ENCODE measurements around the gene CISD1. TPM values are rescaled to one million over a fixed set of nuclear protein-coding genes. Genes with fewer than 3 reads are reported as not detected.

CISD1 gene
- total and polyA plus RNA-seq, 2 of the 4 experiments (the other 2 are of a cell fraction) = 28.2 to 34.6 TPM

GRCh38 chr10:58253184-58253583 is 15.8 kb upstream of the CISD1 start:
- Histone ChIP-seq H2BK15ac (ENCODE audit: low read depth, low read length) (no peak overlapping the region), H4K8ac (ENCODE audit: low read depth in 2 of 2, low read length in 2 of 2) (no peak overlapping the region), H2AK9ac (replicated peaks; ENCODE audit: low read depth, low read length, poor library complexity) (no peak overlapping the region), H4K5ac (ENCODE audit: low read depth, low read length) (no peak overlapping the region), H2BK20ac (ENCODE audit: low read depth, low read length) (no peak overlapping the region), H3K23ac (ENCODE audit: low read depth, low read length) (no peak overlapping the region), H4K20me1 (ENCODE audit: insufficient read depth, low read length) (no peaks in the 10 kb centered on the region), H3K4me1 (ENCODE audit: control insufficient read depth, insufficient read depth, low read length) (no peaks in the 10 kb centered on the region), H3K9me3 (ENCODE audit: control insufficient read depth, insufficient read depth, low read length) (no peaks in the 10 kb centered on the region), H2AFZ (replicated peaks; ENCODE audit: low read length, poor library complexity) (no peak overlapping the region), H3K36me3 (ENCODE audit: control insufficient read depth, insufficient read depth, low read length) (peaks cover 2% of the 10 kb centered on the region; the same call in 1 of the 2 replicates), H3K4me2 (ENCODE audit: low read depth, low read length) (no peak overlapping the region), H4K91ac (ENCODE audit: insufficient read depth, low read depth, low read length) (no peak overlapping the region), H3K18ac (ENCODE audit: low read depth, low read length) (no peak overlapping the region), H3K27me3 (ENCODE audit: control insufficient read depth, insufficient read depth, low read length) (no peaks in the 10 kb centered on the region), H3K4me3 (ENCODE audit: insufficient read depth, low read depth, low read length) (no peak overlapping the region), H3K9ac (ENCODE audit: low read depth, low read length) (no peak overlapping the region), H3K4ac (ENCODE audit: low read depth, low read length) (no peak overlapping the region), H3K56ac (ENCODE audit: extremely low read depth, insufficient read depth, low read length) (no peak overlapping the region), H2BK120ac (ENCODE audit: low read depth, low read length) (no peak overlapping the region), H2AK5ac (ENCODE audit: low read depth, low read length) (no peak overlapping the region), H3K79me1 (ENCODE audit: low read depth in 1 of 2, low read length in 2 of 2) (peaks cover 8 to 19% of the 10 kb centered on the region in 2 experiments), H3K9me1 (ENCODE audit: insufficient read depth, low read length) (no peaks in the 10 kb centered on the region), H3K14ac (replicated peaks; ENCODE audit: low read depth, low read length) (no peak overlapping the region), H2BK5ac (ENCODE audit: low read depth, low read length, poor library complexity, severe bottlenecking) (no peak overlapping the region), H3K27ac (ENCODE audit: insufficient read depth, low read length) (no peak overlapping the region)
- no peak for DNase-seq
- POLR2A ChIA-PET (ENCODE audit: unreplicated experiment) = no interaction called here
- in situ Hi-C loops (cut with MboI; ENCODE audit: low sequenced_read_pairs) (no loop called here), intact Hi-C loops (cut with micrococcal nuclease) (no loop called here), dilution Hi-C loops (cut with HindIII; ENCODE audit: low sequenced_read_pairs, unreplicated experiment) (no loop called here)
- no TSS peak for BruUV-seq (replicated peaks)
- WGBS, 2 experiments (ENCODE audit: extremely low coverage in 2 of 2, insufficient read length in 1 of 2) = no CpG with 5 or more reads among the region's 4 CpGs
- CTCF ChIA-PET = interaction anchor here (0.6 kb wide), 2 partner anchors 8 to 12 kb away, joined by 3 to 4 read pairs; no protein-coding TSS in a partner anchor
- no peak for ATAC-seq (ENCODE audit: low read depth)
- TF ChIP-seq USF2 (IDR thresholded peaks at IDR 0.05; ENCODE audit: low read depth, low read length) (no peak), MXI1 (IDR thresholded peaks at IDR 0.05; ENCODE audit: borderline replicate concordance, low read depth, low read length) (no peak), MAFK (IDR thresholded peaks at IDR 0.05; ENCODE audit: low read depth, low read length) (no peak), ELK1 (IDR thresholded peaks at IDR 0.05; ENCODE audit: borderline replicate concordance, low read depth, low read length) (no peak), BHLHE40 (IDR thresholded peaks at IDR 0.05; ENCODE audit: low read depth, low read length) (no peak), RFX5 (IDR thresholded peaks at IDR 0.05; ENCODE audit: low read depth, low read length) (no peak), CTCF (conservative IDR thresholded peaks at IDR 0.05; ENCODE audit: low read depth, low read length) (no peak), SMC3 (IDR thresholded peaks at IDR 0.05; ENCODE audit: low read depth, low read length) (no peak), RAD21 (IDR thresholded peaks at IDR 0.05; ENCODE audit: low read length) (no peak), MAZ (IDR thresholded peaks at IDR 0.05; ENCODE audit: borderline replicate concordance, low read depth, low read length) (no peak), CHD1 (IDR thresholded peaks at IDR 0.05; ENCODE audit: low read depth, low read length) (no peak), RCOR1 (IDR thresholded peaks at IDR 0.05; ENCODE audit: insufficient replicate concordance, low read length) (no peak), POLR2A (IDR thresholded peaks at IDR 0.05; ENCODE audit: low read depth, low read length) (no peak)
